ENCODE measurements around the gene RASGEF1B.

The RASGEF1B gene

GRCh38 chr4:81471588-81472280 is at the start of gene RASGEF1B:
RASGEF1B (minus strand) TSS chr4:81471907; CDS start chr4:81459508, 12,399 bp downstream.
- H3K9me3 Mint-ChIP-seq: no peaks in the 10 kb centered on the region
- CTCF ChIA-PET: interaction anchor here (0.6 to 3.5 kb wide), 4 partner anchors 19 to 373 kb away, joined by 3 to 28 read pairs (median 4); no protein-coding TSS in a partner anchor
- peaks cover 29% of the 10 kb centered on the region for H3K4me1 Mint-ChIP-seq
- no peaks in the 10 kb centered on the region for H3K36me3 Mint-ChIP-seq
- peak within 1 kb of the TSS; percentile 92 for H3K27ac Mint-ChIP-seq
- peaks cover 15% of the 10 kb centered on the region for H3K27me3 Mint-ChIP-seq
- peak within 1 kb of the TSS; percentile 81 for H3K4me3 Mint-ChIP-seq
- DNase-seq: peak; percentile 92

GRCh38 chr4:81519856-81520255 is 48.1 kb upstream of the RASGEF1B start:
- Mint-ChIP-seq H3K36me3 (no peaks in the 10 kb centered on the region), H3K27ac (no peak overlapping the region), H3K4me3 (no peak overlapping the region), H3K4me1 (no peaks in the 10 kb centered on the region), H3K27me3 (no peaks in the 10 kb centered on the region), H3K9me3 (no peaks in the 10 kb centered on the region)
- CTCF ChIA-PET: no interaction called here
- no peak for DNase-seq

- no peak overlapping the region for H3K27ac Mint-ChIP-seq
- H3K4me1 Mint-ChIP-seq: no peaks in the 10 kb centered on the region
Measured at GRCh38 chr4:81519427-81519773, 47.7 kb upstream of the RASGEF1B start.

GRCh38 chr4:81518762-81519426 is 47.2 kb upstream of the RASGEF1B start:
- Mint-ChIP-seq H3K4me1 (no peaks in the 10 kb centered on the region), H3K9me3 (no peaks in the 10 kb centered on the region), H3K27ac (no peak overlapping the region), H3K27me3 (no peaks in the 10 kb centered on the region), H3K4me3 (no peak overlapping the region), H3K36me3 (no peaks in the 10 kb centered on the region)
- CTCF ChIA-PET: interaction anchor here (1.4 kb wide), 1 partner anchor 51 kb away, joined by 3 read pairs; no protein-coding TSS in a partner anchor
- no peak for DNase-seq

More at GRCh38 chr4:81519427-81519773, 47.7 kb upstream of the RASGEF1B start:
- CTCF ChIA-PET: no interaction called here
- Mint-ChIP-seq H3K27me3 (no peaks in the 10 kb centered on the region), H3K36me3 (no peaks in the 10 kb centered on the region), H3K4me3 (no peak overlapping the region), H3K9me3 (no peaks in the 10 kb centered on the region)
- DNase-seq: no peak

- CTCF ChIA-PET: no interaction called here
- H3K4me1 Mint-ChIP-seq: no peaks in the 10 kb centered on the region
- H3K27me3 Mint-ChIP-seq: no peaks in the 10 kb centered on the region
- no peaks in the 10 kb centered on the region for H3K36me3 Mint-ChIP-seq
- no peak for DNase-seq
- no peak overlapping the region for H3K4me3 Mint-ChIP-seq
- H3K27ac Mint-ChIP-seq: no peak overlapping the region
- H3K9me3 Mint-ChIP-seq: no peaks in the 10 kb centered on the region
Measured at GRCh38 chr4:81516241-81516640, 44.5 kb upstream of the RASGEF1B start.

- CTCF ChIA-PET: interaction anchor here (0.7 kb wide), 1 partner anchor 175 kb away, joined by 3 read pairs; no protein-coding TSS in a partner anchor
- Mint-ChIP-seq H3K27me3 (no peaks in the 10 kb centered on the region), H3K9me3 (no peaks in the 10 kb centered on the region)
Measured at GRCh38 chr4:81512757-81513501, 41.2 kb upstream of the RASGEF1B start.

GRCh38 chr4:81512001-81512756 is 40.5 kb upstream of the RASGEF1B start:
- H3K4me1 Mint-ChIP-seq: no peaks in the 10 kb centered on the region
- H3K36me3 Mint-ChIP-seq: no peaks in the 10 kb centered on the region
- no peaks in the 10 kb centered on the region for H3K27me3 Mint-ChIP-seq
- H3K27ac Mint-ChIP-seq: no peak overlapping the region
- CTCF ChIA-PET: no interaction called here
- no peaks in the 10 kb centered on the region for H3K9me3 Mint-ChIP-seq
- no peak for DNase-seq
- no peak overlapping the region for H3K4me3 Mint-ChIP-seq

More at GRCh38 chr4:81512757-81513501, 41.2 kb upstream of the RASGEF1B start:
- Mint-ChIP-seq H3K27ac (no peak overlapping the region), H3K4me1 (no peaks in the 10 kb centered on the region), H3K4me3 (no peak overlapping the region), H3K36me3 (no peaks in the 10 kb centered on the region)
- DNase-seq: no peak

- Mint-ChIP-seq H3K36me3 (no peaks in the 10 kb centered on the region), H3K27ac (no peak overlapping the region), H3K4me1 (peaks cover 8% of the 10 kb centered on the region), H3K4me3 (no peak overlapping the region), H3K27me3 (no peaks in the 10 kb centered on the region), H3K9me3 (no peaks in the 10 kb centered on the region)
- DNase-seq: no peak
- CTCF ChIA-PET: no interaction called here
Measured at GRCh38 chr4:81510643-81511178, 39.0 kb upstream of the RASGEF1B start.

- Mint-ChIP-seq H3K27me3 (no peaks in the 10 kb centered on the region), H3K4me1 (peaks cover 17% of the 10 kb centered on the region), H3K9me3 (no peaks in the 10 kb centered on the region), H3K27ac (no peak overlapping the region), H3K36me3 (no peaks in the 10 kb centered on the region), H3K4me3 (no peak overlapping the region)
- CTCF ChIA-PET: no interaction called here
- no peak for DNase-seq
Measured at GRCh38 chr4:81509822-81510221, 38.1 kb upstream of the RASGEF1B start.

GRCh38 chr4:81509191-81509590 is 37.5 kb upstream of the RASGEF1B start:
- H3K4me3 Mint-ChIP-seq: no peak overlapping the region
- CTCF ChIA-PET: interaction anchor here (0.9 kb wide), 1 partner anchor 38 kb away, joined by 3 read pairs; no protein-coding TSS in a partner anchor
- H3K9me3 Mint-ChIP-seq: no peaks in the 10 kb centered on the region
- DNase-seq: no peak
- H3K4me1 Mint-ChIP-seq: peaks cover 22% of the 10 kb centered on the region
- H3K27me3 Mint-ChIP-seq: no peaks in the 10 kb centered on the region
- H3K27ac Mint-ChIP-seq: no peak overlapping the region
- H3K36me3 Mint-ChIP-seq: no peaks in the 10 kb centered on the region

- no peaks in the 10 kb centered on the region for H3K36me3 Mint-ChIP-seq
- DNase-seq: no peak
- no peaks in the 10 kb centered on the region for H3K9me3 Mint-ChIP-seq
- peaks cover 22% of the 10 kb centered on the region for H3K4me1 Mint-ChIP-seq
- CTCF ChIA-PET: interaction anchor here (0.9 kb wide), 1 partner anchor 38 kb away, joined by 3 read pairs; no protein-coding TSS in a partner anchor
- no peaks in the 10 kb centered on the region for H3K27me3 Mint-ChIP-seq
- no peak overlapping the region for H3K27ac Mint-ChIP-seq
- no peak overlapping the region for H3K4me3 Mint-ChIP-seq
Measured at GRCh38 chr4:81508411-81509185, 36.9 kb upstream of the RASGEF1B start.

GRCh38 chr4:81507530-81507929 is 35.8 kb upstream of the RASGEF1B start:
- Mint-ChIP-seq H3K36me3 (no peaks in the 10 kb centered on the region), H3K27me3 (peaks cover 5% of the 10 kb centered on the region), H3K27ac (no peak overlapping the region), H3K4me1 (peaks cover 22% of the 10 kb centered on the region), H3K4me3 (no peak overlapping the region), H3K9me3 (no peaks in the 10 kb centered on the region)
- DNase-seq: no peak
- CTCF ChIA-PET: interaction anchor here (1.0 kb wide), 1 partner anchor 13 kb away, joined by 3 read pairs; no protein-coding TSS in a partner anchor

- CTCF ChIA-PET: interaction anchor here (0.8 to 1.0 kb wide), 3 partner anchors 13 to 182 kb away, joined by 3 to 4 read pairs (median 4); no protein-coding TSS in a partner anchor
- Mint-ChIP-seq H3K27me3 (peaks cover 8% of the 10 kb centered on the region), H3K9me3 (no peaks in the 10 kb centered on the region), H3K4me1 (peaks cover 22% of the 10 kb centered on the region), H3K27ac (no peak overlapping the region), H3K4me3 (no peak overlapping the region), H3K36me3 (no peaks in the 10 kb centered on the region)
- no peak for DNase-seq
Measured at GRCh38 chr4:81506731-81507130, 35.0 kb upstream of the RASGEF1B start.
